ENCODE results near the gene TMEM59L.
"Not testable (repeated sequence)": the region's sequence is repeated elsewhere in the genome, so short reads cannot be mapped to it uniquely, and the experiment has no call there.

The TMEM59L gene

DNA sequence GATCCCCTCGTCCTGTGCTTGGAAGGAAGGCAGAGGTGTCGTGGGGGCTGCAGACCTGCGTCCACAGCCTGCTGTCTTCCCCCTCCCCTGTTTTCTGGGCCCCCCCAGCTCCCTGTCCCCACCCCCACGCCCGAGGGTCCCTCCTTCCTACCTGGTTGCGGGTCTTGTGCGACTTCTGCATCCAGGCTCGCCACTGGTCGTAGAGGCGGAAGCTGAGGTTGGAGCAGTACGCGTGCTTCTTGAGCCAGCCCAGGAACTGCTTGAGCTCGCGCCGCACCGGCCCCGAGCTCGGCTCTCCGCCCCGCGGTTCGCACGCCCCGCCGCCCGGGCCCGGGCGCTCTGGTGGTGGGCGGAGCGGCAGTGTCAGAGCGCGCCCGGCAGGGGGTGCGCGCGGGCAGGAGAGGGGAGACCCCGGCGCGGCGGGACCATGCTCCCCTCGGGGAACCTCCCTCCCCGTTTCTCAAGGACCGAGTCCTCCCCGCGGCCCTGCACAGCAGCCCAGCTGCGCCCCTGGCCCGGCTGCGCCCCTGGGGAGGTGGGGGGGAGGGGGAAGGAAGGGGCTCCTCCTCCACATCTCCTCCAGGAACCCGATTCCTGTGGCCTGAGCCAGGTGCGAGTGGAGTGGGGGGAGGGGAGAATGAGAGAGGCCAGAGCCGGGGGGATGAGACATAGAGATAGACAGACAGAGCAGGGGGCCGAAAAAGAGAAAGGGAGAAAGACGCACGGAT is 18.4 kb upstream of the TMEM59L start:
- no peak for FAIRE-seq
- DNase-seq (ENCODE audit: low spot score): peak; percentile 79

DNA sequence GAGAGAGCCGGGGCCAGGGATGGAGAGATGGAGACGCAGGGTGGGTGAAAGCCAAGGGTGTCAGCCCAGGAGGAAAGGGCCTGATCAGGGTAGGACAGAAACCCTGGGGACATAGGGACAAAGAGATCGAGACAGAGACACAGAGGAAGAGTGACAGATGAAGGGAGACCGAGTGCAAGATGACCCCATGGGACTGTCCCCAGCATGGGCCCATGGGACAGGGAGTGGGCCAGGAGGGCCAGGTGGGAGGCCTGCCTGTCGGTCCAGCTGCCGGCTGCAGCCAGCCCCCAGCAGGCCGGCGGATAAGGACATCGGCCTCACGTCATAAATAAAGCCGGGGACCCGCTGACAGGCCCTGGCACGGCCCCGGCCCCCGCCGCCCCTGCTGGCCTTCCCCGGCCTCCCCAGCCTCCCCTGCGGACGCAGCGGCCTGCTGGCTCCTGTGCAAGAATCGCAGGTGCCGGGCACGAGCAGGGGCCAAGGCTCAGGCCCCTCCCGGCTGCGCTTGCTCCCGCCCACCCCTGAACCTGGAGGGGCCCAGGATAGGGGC is 17.8 kb upstream of the TMEM59L start:
- FAIRE-seq (no peak), DNase-seq (ENCODE audit: low spot score) (no peak)

DNA sequence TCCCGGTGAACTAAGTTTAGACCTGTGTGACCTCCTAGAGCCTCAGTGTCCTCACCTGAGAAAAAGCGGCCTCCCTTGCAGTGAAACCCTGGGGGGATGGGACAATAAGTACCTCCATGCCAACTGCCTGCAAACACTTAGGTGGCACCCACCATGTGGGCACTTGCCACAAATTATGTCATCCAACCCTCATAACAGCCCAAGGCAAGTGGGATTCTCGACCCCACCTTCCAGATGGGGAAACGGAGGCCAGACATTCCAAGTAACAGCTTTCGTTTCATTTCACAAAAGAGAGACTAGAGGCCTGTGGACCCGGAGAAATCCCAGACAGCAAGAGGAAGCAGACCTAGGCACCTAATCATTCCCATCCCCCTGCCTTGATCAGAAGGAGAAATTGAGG is 17.2 kb upstream of the TMEM59L start:
- DNase-seq (ENCODE audit: low spot score): no peak
- no peak for FAIRE-seq

DNA sequence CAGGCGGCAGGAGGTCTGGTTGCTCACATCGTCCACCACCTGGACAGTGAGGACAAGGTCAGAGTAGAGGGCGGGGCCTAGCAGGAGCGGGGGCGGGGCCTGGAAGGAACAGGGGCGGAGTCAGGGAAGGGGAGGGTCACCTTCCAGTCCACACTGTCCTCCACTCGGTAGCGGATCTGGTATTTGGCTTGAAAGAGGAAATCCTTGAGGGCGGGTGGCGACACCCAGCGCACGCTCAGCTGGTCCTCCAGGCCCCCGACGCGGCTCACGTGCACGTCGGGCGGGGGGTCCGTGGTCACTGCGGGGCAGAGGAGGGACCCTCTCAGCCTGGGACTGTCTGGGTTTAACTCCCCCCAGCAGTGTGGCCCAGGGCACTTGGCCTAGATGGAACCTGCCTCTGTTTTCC is 15.9 kb upstream of the TMEM59L start:
- FAIRE-seq (no peak), DNase-seq (ENCODE audit: low spot score) (no peak)

DNA sequence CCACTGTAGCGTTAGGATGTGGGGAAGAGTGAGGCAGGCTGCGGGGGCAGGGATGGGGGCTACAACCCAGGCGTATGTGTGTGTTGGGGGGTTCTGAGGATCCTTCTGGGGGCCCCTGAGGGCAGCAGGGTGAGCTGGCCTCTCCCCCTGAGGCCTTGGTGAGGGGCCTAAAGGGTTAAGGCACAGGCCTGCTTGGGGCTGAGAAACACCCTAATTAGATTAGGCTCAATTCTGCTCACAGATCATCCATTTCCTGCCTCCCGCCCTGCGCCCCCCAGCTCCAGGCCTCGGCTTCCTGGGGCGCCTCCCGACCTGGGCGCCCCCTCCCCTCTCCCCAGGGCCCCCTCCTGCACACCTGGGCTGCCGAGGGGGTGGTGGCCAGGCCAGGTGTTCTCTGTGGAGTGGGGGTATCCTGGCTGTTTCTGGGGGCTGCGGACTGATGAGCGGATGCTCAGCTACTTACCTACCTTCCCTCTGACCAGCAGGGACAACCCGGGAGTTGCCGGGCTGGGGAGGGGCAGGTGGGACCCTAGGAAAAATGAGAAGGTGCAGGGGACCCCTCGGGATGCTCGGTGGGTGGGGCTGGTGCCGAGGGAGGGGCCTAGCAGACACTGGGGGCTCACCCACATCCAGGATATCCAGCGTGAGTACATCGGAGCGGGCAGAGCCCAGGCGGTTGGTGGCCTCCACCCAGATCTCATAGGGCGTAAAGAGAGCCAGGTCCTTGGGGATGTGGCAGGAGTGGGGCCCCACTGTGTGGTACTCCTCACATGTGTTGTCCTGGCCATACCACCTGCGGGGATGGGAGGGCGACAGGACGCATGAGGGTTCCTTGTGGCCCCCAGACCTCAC is 14.6 kb upstream of the TMEM59L start:
- no peak for FAIRE-seq

DNA sequence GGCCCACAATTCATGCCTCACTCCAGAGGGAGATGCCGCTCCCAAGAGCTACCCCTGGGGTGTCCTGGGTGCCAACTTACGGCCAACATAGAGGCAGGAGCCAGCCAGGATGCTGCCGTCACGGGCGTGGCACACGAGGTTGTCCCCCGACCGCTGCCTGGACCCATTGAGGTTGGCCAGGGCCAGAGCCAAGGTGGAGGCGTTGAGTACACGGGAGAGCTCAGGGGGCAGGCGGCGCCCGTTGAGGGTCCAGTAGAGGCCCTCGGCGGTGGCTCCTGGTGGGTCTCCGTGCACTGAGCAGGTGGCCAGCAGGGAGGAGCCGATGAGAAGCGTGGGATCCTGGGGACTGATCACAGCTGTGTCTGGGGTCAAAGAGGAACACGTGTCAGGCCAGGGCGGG is 13.2 kb upstream of the TMEM59L start:
- no peak for FAIRE-seq

More for the DNA sequence above, 14.6 kb upstream of the TMEM59L start:
- no peak for DNase-seq (ENCODE audit: low spot score)

DNA sequence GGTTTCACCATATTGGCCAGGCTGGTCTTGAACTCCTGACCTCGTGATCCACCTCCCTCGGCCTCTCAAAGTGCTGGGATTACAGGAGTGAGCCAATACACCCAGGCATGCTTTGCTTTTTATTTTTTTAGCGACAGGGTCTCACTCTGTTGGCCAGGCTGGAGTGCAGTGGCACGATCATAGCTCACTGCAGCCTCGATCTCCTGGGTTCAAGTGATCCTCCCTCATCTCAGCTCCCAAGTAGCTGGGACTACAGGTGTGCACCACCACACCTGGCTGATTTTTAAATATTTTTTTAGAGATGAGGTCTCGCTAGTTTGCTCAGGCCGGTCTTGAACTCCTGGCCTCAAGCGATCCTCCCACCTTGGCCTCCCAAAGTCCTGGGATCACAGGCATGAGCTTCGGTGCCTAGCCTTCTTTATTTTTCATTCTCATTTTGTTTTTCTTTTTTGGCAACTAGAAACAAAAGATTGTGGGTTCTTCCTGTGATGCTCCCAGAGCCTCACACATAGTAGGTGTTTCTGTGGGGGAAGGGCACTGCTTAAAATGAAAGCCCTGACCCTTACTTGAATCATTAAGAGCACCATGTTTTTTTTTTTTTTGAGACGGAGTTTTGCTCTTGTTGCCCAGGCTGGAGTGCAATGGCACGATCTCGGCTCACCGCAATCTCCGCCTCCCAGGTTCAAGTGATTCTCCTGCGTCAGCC is 11.8 kb upstream of the TMEM59L start:
- not testable (repeated sequence) for FAIRE-seq; DNase-seq (ENCODE audit: low spot score)

More for the DNA sequence above, 13.2 kb upstream of the TMEM59L start:
- no peak for DNase-seq (ENCODE audit: low spot score)

DNA sequence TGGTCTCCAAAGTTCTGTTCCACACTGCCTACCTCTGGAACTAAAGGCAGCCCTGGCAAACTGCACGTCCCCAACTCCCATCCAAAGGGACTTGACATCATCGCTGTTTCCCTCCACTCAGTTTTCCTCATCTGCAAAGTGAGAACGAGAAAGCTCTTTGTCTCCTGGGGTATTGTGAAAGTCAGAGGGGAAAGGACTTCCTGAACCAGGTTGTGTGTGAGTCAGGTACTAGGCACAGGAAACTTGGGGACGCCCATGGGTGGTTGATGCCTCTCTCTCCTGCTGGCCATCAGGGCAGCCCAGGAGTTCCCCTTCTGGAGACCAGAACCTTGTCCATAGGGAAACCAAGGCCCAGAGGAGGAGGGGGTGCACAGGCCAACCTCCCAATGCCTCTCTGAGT is 10.8 kb upstream of the TMEM59L start:
- DNase-seq (ENCODE audit: low spot score) (no peak), FAIRE-seq (no peak)

DNA sequence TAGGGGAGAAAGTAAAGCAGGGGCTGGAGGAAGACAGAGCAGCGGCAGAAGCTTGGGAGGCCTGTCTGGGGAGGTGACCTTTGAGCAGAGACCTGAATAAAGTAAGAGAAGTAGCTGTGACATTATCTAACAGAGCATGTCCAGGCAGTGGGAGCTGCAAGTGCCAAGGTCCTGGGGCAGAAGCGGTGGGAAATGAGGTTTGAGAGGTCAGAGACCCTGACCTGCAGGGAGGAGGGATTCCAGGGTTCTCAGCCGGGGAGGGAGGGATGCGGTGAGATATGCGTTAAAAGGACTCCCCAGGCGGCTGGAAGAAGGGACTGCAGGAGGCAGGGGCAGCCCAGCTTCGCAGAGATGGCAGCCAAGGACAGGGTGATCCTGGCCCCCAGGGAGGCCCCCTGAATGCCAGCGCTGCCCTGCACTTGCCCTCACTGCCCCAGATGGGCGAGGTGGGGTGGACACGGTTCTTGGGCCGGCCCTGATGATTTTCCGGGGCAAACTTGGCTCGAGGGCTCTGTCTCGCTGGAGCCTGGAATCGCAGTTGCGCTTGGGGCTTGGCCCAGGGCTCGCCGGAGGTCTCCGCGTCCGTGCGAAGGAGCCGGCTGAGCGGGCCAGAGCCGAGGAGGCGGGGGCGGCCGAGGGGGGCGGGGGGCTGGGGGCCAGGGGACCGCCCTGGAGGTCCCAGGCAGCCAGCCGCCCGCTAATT is 9.3 kb upstream of the TMEM59L start:
- no peak for FAIRE-seq
- DNase-seq (ENCODE audit: low spot score): no peak

DNA sequence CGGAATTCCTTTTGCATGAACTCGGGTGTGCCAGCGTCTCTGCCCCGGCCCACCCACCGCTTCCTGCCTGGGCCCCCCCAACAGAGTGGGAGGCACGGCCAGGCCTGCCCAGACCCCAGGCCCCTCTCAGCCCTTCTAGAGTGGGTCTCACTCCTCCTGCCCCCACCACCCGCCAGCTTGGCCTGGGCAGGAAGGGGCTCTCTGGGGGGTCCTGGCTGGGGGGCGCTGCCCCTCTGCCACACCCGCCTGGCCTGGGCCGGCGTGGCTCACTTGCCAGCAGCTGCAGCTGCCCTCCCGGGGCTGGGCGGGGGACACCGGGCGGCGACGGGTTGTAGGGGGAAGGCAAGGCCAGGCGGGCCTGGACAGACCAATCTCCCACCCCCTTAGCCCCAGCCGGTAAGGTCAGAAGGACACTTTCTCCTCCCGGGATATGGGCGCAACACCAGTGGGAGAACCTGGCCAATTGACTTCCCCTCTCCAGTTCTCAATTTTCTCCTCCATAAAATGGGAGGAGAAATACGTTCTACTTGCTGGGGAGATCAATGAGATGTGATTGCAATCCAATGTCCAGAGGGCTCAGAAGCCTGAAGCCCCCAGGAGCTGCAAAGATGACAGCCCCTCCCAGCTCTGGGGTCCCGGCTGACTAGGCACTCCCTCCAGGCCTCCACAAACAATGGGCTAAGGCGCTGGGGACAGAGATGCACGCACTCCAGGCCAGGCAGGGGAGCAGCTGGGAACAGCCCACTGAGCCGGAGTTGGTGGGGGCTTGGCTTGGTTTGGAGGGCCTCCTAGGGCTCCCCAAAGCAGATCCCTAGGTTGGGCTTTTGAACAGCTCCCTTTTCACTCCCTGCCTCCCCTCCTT is 8.5 kb upstream of the TMEM59L start:
- DNase-seq (ENCODE audit: low spot score) (no peak), FAIRE-seq (no peak)

DNA sequence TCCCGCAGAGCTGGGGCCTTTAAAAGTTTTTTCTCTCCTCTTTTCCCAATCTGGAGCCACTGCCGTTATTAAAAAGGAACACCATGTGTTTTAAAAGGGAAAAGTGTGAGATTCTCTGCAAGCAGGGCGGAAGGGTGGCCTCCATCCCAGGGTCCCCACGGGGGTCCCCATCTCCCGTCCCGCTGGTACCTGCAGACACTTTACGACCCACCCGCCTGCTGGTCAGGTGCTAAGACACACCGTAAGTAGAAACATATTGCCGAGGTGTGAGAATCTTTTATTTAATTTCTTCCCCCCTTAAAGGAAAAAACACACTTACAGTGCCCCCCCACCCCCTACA is 7.9 kb upstream of the TMEM59L start:
- FAIRE-seq: no peak
- no peak for DNase-seq (ENCODE audit: low spot score)

DNA sequence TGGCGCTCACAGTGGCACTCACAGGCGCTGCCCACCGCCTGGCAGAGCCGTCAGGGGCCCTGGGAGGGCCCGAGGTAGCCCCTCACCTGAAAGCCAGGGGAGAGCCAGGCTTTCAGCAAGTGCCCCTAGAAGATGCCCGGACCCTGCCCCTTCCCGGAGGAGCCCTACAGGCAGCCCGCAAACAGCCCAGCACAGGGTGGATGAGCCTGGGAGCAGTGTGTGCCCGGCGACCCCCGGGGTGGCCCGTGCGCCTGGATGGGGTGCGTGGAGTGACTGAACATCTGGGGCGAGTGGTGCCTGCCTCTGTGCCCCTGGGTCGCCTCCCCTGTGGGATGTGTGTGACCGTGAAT is 7.5 kb upstream of the TMEM59L start:
- no peak for FAIRE-seq
- DNase-seq (ENCODE audit: low spot score): no peak

DNA sequence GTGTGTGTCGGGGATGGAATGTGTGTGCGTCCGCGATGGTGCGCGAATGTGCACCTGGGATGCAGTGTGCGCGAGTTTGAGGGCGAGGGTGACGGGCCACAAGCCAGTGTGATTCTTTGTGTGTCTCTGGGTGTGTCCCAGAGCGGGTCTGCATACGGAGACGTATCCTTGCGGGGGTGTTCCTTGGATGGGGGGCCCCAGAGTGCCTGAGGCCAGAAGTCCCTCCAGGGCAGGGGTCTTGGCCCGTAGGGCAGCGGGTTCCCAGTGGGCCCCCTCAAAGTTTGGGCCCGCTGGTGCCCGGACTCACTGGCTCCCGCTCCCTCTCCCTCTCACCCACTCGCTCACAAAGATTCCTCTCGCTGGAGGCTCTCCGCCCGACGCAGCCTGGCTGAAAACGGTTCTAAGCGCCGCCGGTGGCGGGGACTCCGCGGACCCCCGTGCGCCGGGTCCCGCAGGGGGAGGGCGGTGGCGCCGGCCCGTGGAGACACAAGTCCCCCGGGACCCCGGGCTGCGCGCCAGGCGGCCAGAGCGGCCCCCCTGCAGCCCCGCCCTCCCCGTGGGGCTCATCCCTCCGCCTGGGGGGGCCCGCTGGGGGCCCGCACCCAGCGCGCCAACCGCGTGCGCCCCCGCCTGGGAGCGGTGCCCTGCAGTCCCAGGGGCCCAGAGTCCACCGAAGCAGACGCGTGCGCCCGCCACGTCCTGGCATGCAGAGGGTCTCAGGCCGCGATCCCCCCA is 7.0 kb upstream of the TMEM59L start:
- FAIRE-seq: no peak
- DNase-seq (ENCODE audit: low spot score): no peak

DNA sequence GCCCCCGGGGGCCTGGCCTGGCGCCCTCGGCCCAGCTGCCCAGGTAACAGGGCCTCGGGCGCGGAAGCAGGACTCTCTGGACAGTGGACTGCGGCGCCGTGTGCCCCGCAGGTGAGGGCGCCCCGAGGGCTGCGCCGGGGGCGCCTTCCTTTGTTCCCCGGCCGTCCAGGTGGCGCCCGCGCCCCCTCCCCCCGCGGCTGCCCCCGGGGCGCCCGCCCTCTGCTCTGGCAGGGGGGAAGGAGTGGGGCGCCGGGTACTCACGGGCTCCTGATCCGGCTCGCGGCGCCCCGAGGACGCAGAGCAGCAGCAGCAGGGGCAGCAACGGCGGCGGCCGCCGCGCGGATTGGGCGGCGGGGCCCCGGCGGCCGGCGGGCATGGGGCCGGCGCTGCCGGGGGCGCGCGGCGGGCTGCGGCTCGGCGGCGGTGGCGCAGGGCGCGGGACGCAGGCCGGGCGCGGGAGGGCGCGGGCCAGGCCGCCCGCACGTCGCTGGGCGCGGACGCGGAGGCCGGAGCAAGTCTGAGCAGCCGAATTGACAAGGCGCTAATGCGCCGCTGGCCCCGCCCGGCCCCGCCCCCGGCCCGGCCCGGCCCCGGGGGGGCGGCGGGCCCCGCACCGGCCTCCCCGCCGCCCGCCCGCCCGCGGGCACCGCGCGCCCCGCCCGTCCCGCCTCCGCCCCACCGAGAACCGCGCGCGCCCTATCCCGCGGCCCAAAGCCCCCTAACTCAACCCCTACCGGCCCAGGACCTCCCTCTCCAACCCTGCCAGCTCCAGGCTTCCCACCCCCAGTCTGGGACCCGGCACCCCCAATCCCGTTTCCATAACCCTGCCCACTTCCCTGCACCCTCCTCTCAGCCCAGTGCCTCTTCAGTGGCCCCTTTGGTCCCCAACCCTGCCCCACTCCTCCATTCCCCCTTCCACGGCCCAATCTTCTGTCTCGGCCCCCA is 6.1 kb upstream of the TMEM59L start, which contains the start of gene CRLF1:
CRLF1 (minus strand) TSS at position 519 of the 945 bp plus-strand sequence; CDS start at position 376, 143 bp downstream.
- no peak for DNase-seq (ENCODE audit: low spot score)

DNA sequence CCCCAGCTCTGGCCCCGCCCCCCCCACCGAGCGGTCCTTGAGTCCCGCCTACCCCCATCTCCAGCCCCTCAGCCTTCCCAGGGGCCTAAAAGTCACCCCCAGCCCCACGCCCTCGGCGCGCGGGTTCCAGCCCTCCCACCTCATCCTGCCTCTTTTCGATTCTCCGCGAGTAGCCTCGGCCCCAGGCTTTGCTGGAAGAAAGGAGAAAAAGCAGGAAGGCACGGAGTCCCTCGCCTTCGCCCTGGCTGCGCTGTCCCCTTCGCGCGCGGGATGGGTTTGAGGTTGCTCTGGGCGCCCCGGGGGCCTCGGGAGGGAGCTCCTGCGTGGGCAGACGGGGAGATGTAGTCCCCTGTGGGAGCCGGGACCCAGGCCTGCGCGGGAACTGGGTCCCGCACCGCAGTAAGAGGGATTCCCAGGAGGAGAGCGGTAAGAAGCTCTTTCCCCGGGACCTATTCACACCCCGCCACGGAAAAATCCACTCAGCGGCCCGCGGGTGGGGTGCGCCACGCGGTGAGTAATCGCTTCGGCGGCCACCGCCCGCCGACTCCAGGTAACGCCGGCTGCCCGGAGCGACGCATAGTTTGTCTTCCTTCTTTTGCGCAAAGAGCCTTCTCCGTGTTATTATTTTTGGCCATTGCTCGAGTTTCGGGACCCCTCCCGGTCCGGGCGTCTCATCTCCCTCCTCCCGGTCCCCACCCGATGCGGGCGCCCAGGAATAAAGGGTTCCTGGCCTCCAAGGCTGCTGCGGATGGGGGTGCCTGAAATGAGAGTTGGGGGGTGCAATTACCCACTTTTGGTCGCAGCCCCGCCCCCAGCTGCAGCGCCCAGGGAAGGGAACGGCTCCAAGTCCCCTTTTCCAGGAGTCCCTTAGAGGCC is 5.2 kb upstream of the TMEM59L start:
- FAIRE-seq: no peak
- no peak for DNase-seq (ENCODE audit: low spot score)

More for the DNA sequence above, 6.1 kb upstream of the TMEM59L start, which contains the start of gene CRLF1:
- no peak for FAIRE-seq

DNA sequence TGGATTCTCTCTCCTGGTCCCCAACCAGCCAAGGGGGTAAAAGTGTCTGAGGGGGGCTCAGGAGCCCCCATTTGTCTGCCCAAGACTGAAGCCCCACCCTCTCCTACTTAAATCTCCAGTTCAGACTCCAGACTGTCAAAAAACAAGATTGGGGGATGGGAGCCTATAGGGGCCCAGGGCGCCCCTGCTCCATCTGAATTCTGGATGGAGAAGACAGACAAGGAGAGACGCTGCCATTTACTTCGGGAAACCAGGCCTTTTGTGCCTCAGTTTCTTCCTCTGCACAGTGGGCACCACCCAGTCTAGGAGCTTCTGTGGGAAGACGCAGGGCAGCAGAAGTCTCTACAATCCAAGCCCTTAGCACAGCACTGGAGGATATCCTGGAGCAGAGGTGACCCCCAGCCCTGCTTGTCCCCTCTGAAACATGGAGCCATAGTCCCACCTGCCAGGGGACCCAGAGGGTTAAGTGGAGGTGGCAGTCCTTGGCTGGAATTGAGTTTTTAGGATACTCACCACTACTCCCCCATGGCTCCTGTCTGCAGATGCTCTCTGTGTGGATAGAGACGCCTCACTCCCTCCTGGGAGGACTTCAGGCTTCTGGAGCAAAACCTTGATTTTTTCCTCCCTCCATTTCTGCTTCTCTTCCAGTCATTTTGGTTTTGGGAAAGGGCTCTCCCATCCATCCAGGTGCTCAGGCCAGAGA is 4.4 kb upstream of the TMEM59L start:
- no peak for DNase-seq (ENCODE audit: low spot score)
- FAIRE-seq: no peak

Data from urothelium cell line (cell line).